ENCODE data around the gene PPP1R36.

PPP1R36 gene

DNA sequence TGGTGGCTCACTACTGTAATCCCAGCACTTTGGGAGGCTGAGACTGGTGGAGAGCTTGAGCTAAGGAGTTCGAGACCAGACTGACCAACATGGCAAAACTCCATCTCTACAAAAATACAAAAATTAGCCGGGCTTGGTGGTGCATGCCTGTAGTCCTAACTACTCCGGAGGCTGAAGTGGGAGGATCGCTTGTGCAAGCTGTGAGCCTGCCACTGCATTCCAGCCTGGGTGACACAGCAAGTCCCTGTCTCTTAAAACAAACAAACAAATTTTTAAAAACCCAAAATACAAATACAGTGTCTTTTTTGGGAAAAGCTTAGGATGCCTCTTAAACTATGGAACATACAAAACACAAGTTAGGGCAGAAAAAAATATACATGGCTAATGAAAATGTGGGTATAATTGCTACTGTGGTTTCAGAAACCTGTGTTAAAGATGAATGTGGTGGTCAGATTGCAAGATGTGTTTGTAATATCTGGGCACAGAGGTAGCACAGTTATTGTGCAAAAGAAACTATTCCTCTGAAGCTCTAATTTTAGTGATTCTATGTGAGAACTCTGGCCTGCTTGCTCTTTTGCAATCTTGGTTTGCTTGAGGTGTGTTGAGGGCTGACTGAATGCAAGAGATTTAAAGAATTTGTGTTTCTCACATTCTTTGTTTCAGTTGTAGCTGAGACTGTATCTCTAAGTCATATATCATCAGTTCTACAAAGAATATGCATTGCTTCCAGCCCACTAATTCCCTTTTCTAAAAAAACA, 13.1 kb upstream of the PPP1R36 start:
- Histone ChIP-seq H3K9ac (ENCODE audit: low read depth, low read length, poor library complexity, severe bottlenecking) (no peak overlapping the region), H3F3A (ENCODE audit: low read depth) (no peaks in the 10 kb centered on the region), H3K4me1 (ENCODE audit: insufficient read depth, low read length, poor library complexity, severe bottlenecking) (no peaks in the 10 kb centered on the region), H3K9me3 (ENCODE audit: insufficient read depth, low read depth, low read length) (no peaks in the 10 kb centered on the region), H3K79me2 (ENCODE audit: insufficient read depth, low read length) (no peaks in the 10 kb centered on the region), H3K9me2 (replicated peaks; ENCODE audit: low read depth, low read length) (no peaks in the 10 kb centered on the region), H3K4me3 (ENCODE audit: low read length, poor library complexity, severe bottlenecking) (no peak overlapping the region), H4K20me1 (ENCODE audit: insufficient read depth, low read length, poor library complexity, severe bottlenecking) (no peaks in the 10 kb centered on the region), H3K4me2 (ENCODE audit: low read depth, low read length, poor library complexity, severe bottlenecking) (no peak overlapping the region), H3K27me3 (ENCODE audit: insufficient read depth, low read length, poor library complexity, severe bottlenecking) (no peaks in the 10 kb centered on the region), H3K36me3 (ENCODE audit: insufficient read depth, low read length) (no peaks in the 10 kb centered on the region), H2AFZ (ENCODE audit: low read length) (no peak overlapping the region)
- TF ChIP-seq CTCF (conservative IDR thresholded peaks at IDR 0.05; ENCODE audit: low read length), result no peak
- TF ChIP-seq EZH2phosphoT487 (IDR thresholded peaks at IDR 0.05; ENCODE audit: borderline replicate concordance), result no peak

DNA sequence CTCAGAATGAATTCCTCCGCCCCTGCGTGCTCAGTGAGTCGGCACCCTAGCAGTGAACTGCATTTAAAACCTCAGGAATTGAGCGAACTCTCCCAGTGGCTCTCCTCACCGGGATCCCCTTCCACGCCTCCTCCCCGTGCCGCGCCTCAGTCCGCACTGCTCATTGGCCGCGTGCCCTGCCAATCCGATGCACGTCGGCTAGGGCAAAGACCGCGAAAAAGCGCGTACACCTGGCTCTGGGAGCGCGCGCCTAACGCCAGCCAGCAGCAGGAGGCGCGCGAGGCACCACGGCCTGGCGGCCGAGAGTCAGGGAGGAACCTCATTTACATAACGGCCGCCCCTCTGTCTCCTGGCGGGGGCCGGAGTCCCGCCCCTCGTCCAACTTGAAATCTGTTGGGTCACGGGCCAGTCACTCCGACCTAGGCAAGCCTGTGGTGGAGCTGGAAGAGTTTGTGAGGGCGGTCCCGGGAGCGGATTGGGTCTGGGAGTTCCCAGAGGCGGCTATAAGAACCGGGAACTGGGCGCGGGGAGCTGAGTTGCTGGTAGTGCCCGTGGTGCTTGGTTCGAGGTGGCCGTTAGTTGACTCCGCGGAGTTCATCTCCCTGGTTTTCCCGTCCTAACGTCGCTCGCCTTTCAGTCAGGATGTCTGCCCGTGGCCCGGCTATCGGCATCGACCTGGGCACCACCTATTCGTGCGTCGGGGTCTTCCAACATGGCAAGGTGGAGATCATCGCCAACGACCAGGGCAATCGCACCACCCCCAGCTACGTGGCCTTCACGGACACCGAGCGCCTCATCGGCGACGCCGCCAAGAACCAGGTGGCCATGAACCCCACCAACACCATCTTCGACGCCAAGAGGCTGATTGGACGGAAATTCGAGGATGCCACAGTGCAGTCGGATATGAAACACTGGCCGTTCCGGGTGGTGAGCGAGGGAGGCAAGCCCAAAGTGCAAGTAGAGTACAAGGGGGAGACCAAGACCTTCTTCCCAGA, 9.3 kb upstream of the PPP1R36 start, which contains the start of gene HSPA2:
HSPA2 (plus strand) TSS at position 534 of the 995 bp plus-strand sequence; CDS start at position 643, 109 bp downstream.
- Histone ChIP-seq H3K9ac (ENCODE audit: low read depth, low read length, poor library complexity, severe bottlenecking) (peak within 1 kb of the TSS; percentile 73), H3F3A (ENCODE audit: low read depth) (no peaks in the 10 kb centered on the region)
- TF ChIP-seq CTCF (conservative IDR thresholded peaks at IDR 0.05; ENCODE audit: low read length) (peak; percentile 50), EZH2phosphoT487 (IDR thresholded peaks at IDR 0.05; ENCODE audit: borderline replicate concordance) (no peak)

DNA sequence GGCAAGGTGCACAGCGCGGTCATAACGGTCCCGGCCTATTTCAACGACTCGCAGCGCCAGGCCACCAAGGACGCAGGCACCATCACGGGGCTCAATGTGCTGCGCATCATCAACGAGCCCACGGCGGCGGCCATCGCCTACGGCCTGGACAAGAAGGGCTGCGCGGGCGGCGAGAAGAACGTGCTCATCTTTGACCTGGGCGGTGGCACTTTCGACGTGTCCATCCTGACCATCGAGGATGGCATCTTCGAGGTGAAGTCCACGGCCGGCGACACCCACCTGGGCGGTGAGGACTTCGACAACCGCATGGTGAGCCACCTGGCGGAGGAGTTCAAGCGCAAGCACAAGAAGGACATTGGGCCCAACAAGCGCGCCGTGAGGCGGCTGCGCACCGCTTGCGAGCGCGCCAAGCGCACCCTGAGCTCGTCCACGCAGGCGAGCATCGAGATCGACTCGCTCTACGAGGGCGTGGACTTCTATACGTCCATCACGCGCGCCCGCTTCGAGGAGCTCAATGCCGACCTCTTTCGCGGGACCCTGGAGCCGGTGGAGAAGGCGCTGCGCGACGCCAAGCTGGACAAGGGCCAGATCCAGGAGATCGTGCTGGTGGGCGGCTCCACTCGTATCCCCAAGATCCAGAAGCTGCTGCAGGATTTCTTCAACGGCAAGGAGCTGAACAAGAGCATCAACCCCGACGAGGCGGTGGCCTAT, 8.3 kb upstream of the PPP1R36 start:
- Histone ChIP-seq H2AFZ (ENCODE audit: low read length) (no peak overlapping the region), H3K9me2 (replicated peaks; ENCODE audit: low read depth, low read length) (no peaks in the 10 kb centered on the region), H3K9ac (ENCODE audit: low read depth, low read length, poor library complexity, severe bottlenecking) (no peak overlapping the region), H3K4me3 (ENCODE audit: low read length, poor library complexity, severe bottlenecking) (no peak overlapping the region), H3F3A (ENCODE audit: low read depth) (no peaks in the 10 kb centered on the region), H3K79me2 (ENCODE audit: insufficient read depth, low read length) (no peaks in the 10 kb centered on the region), H3K27me3 (ENCODE audit: insufficient read depth, low read length, poor library complexity, severe bottlenecking) (no peaks in the 10 kb centered on the region), H4K20me1 (ENCODE audit: insufficient read depth, low read length, poor library complexity, severe bottlenecking) (no peaks in the 10 kb centered on the region), H3K4me1 (ENCODE audit: insufficient read depth, low read length, poor library complexity, severe bottlenecking) (no peaks in the 10 kb centered on the region), H3K9me3 (ENCODE audit: insufficient read depth, low read depth, low read length) (no peaks in the 10 kb centered on the region), H3K36me3 (ENCODE audit: insufficient read depth, low read length) (no peaks in the 10 kb centered on the region), H3K4me2 (ENCODE audit: low read depth, low read length, poor library complexity, severe bottlenecking) (no peak overlapping the region)
- TF ChIP-seq EZH2phosphoT487 (IDR thresholded peaks at IDR 0.05; ENCODE audit: borderline replicate concordance) (no peak), CTCF (conservative IDR thresholded peaks at IDR 0.05; ENCODE audit: low read length) (no peak)

More for the DNA sequence above, 9.3 kb upstream of the PPP1R36 start, which contains the start of gene HSPA2:
- Histone ChIP-seq H3K4me1 (ENCODE audit: insufficient read depth, low read length, poor library complexity, severe bottlenecking) (no peaks in the 10 kb centered on the region), H3K79me2 (ENCODE audit: insufficient read depth, low read length) (no peaks in the 10 kb centered on the region), H3K36me3 (ENCODE audit: insufficient read depth, low read length) (no peaks in the 10 kb centered on the region), H4K20me1 (ENCODE audit: insufficient read depth, low read length, poor library complexity, severe bottlenecking) (no peaks in the 10 kb centered on the region), H3K4me3 (ENCODE audit: low read length, poor library complexity, severe bottlenecking) (peak within 1 kb of the TSS; percentile 75), H3K9me3 (ENCODE audit: insufficient read depth, low read depth, low read length) (no peaks in the 10 kb centered on the region), H3K9me2 (replicated peaks; ENCODE audit: low read depth, low read length) (no peaks in the 10 kb centered on the region), H3K27me3 (ENCODE audit: insufficient read depth, low read length, poor library complexity, severe bottlenecking) (no peaks in the 10 kb centered on the region), H2AFZ (ENCODE audit: low read length) (peak within 1 kb of the TSS; percentile 89; the same call in 1 of the 2 replicates), H3K4me2 (ENCODE audit: low read depth, low read length, poor library complexity, severe bottlenecking) (peak within 1 kb of the TSS; percentile 46)
